Measurements from ENCODE around the gene LEF1. TPM values are rescaled to one million over a fixed set of nuclear protein-coding genes. Genes with fewer than 3 reads are reported as not detected.

Gene LEF1
- total RNA-seq, 2 donors from 2014 or later = 22.4 to 26.8 TPM

GRCh38 chr4:108191269-108191914, 22.7 kb upstream of the LEF1 start:
- Histone ChIP-seq H3K36me3 (no peaks in the 10 kb centered on the region), H3K27ac (no peak overlapping the region), H3K9me3 (no peaks in the 10 kb centered on the region), H3K27me3 (replicated peaks; ENCODE audit: insufficient read depth) (no peaks in the 10 kb centered on the region), H3K4me1 (replicated peaks) (no peaks in the 10 kb centered on the region), H3K4me3 (no peak overlapping the region)
- WGBS = 94% methylated on average over 4 of the region's 4 CpGs
- DNase-seq (ENCODE audit: low spot score) = no peak
- intact Hi-C loops (cut with DNase I) = no loop called here
- TF ChIP-seq CTCF (IDR thresholded peaks at IDR 0.05) (no peak), POLR2AphosphoS5 (IDR thresholded peaks at IDR 0.05) (no peak), POLR2A (IDR thresholded peaks at IDR 0.05) (no peak)

- no peaks in the 10 kb centered on the region for H3K36me3 ChIP-seq
- no peak overlapping the region for H3K4me3 ChIP-seq
- no peaks in the 10 kb centered on the region for H3K4me1 ChIP-seq (replicated peaks)
- TF ChIP-seq POLR2A (IDR thresholded peaks at IDR 0.05) (no peak), POLR2AphosphoS5 (IDR thresholded peaks at IDR 0.05) (no peak), CTCF (IDR thresholded peaks at IDR 0.05) (no peak)
- no peak overlapping the region for H3K27ac ChIP-seq
- no peaks in the 10 kb centered on the region for H3K27me3 ChIP-seq (replicated peaks; ENCODE audit: insufficient read depth)
- no peaks in the 10 kb centered on the region for H3K9me3 ChIP-seq
- intact Hi-C loops (cut with DNase I) = no loop called here
- 87% methylated on average over 2 of the region's 2 CpGs for WGBS
- DNase-seq (ENCODE audit: low spot score) = no peak
These were observed 20.0 kb upstream of the LEF1 start for GRCh38 chr4:108188770-108189169.

- Histone ChIP-seq H3K36me3 (no peaks in the 10 kb centered on the region), H3K27ac (no peak overlapping the region), H3K4me1 (replicated peaks) (no peaks in the 10 kb centered on the region), H3K9me3 (no peaks in the 10 kb centered on the region), H3K4me3 (no peak overlapping the region), H3K27me3 (replicated peaks; ENCODE audit: insufficient read depth) (no peaks in the 10 kb centered on the region)
- TF ChIP-seq CTCF (IDR thresholded peaks at IDR 0.05) (no peak), POLR2A (IDR thresholded peaks at IDR 0.05) (no peak), POLR2AphosphoS5 (IDR thresholded peaks at IDR 0.05) (no peak)
- intact Hi-C loops (cut with DNase I) = no loop called here
- DNase-seq (ENCODE audit: low spot score) = no peak
- 89% methylated on average over 3 of the region's 3 CpGs for WGBS
These were observed 16.5 kb upstream of the LEF1 start for GRCh38 chr4:108185252-108185651.

- no peak overlapping the region for H3K27ac ChIP-seq
- H3K36me3 ChIP-seq = no peaks in the 10 kb centered on the region
- no peak for DNase-seq (ENCODE audit: low spot score)
- no peak overlapping the region for H3K4me3 ChIP-seq
- H3K4me1 ChIP-seq (replicated peaks) = no peaks in the 10 kb centered on the region
- no peaks in the 10 kb centered on the region for H3K27me3 ChIP-seq (replicated peaks; ENCODE audit: insufficient read depth)
- no peak for TF ChIP-seq CTCF (IDR thresholded peaks at IDR 0.05)
- no peak for TF ChIP-seq POLR2AphosphoS5 (IDR thresholded peaks at IDR 0.05)
- no peak for TF ChIP-seq POLR2A (IDR thresholded peaks at IDR 0.05)
- H3K9me3 ChIP-seq = no peaks in the 10 kb centered on the region
- intact Hi-C loops (cut with DNase I) = no loop called here
- 83% methylated on average over 1 of the region's 1 CpG for WGBS
These were observed 15.8 kb upstream of the LEF1 start for GRCh38 chr4:108184453-108185049.

- TF ChIP-seq POLR2A (IDR thresholded peaks at IDR 0.05) = no peak
- no peak for TF ChIP-seq CTCF (IDR thresholded peaks at IDR 0.05)
- no peak for TF ChIP-seq POLR2AphosphoS5 (IDR thresholded peaks at IDR 0.05)
- 85% methylated on average over 2 of the region's 2 CpGs for WGBS
These were observed 13.0 kb upstream of the LEF1 start for GRCh38 chr4:108181704-108182103.

More at GRCh38 chr4:108181704-108182103, 13.0 kb upstream of the LEF1 start:
- Histone ChIP-seq H3K4me1 (replicated peaks) (no peaks in the 10 kb centered on the region), H3K27me3 (replicated peaks; ENCODE audit: insufficient read depth) (no peaks in the 10 kb centered on the region), H3K27ac (no peak overlapping the region), H3K4me3 (no peak overlapping the region), H3K36me3 (no peaks in the 10 kb centered on the region), H3K9me3 (no peaks in the 10 kb centered on the region)
- intact Hi-C loops (cut with DNase I) = no loop called here
- no peak for DNase-seq (ENCODE audit: low spot score)

Measured in prostate gland (tissue), 2 donors.